ENCODE results near the gene IL10RB.
"Not testable (repeated sequence)": the region's sequence is repeated elsewhere in the genome, so short reads cannot be mapped to it uniquely, and the experiment has no call there.

Gene IL10RB

DNA sequence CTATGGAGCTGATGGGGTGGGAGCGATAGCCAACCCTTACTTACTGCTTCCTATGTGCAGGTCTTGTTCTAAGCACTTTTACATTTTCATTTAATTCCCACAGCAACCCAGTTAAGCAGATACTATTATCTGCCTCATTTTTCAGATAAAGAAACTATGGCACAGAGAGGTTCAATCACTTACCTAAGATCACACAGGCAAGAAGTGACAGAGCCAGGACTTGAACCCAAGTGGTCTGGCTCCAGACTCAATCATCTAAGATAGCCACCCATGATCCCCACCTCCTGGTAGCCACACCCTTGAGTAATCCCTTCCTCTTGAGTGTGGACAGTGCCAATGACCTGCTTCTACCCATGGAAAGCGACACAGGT lies 35.5 kb downstream of the IL10RB start:
- DNase-seq (ENCODE audit: low read depth in 2 of 2): no peak

DNA sequence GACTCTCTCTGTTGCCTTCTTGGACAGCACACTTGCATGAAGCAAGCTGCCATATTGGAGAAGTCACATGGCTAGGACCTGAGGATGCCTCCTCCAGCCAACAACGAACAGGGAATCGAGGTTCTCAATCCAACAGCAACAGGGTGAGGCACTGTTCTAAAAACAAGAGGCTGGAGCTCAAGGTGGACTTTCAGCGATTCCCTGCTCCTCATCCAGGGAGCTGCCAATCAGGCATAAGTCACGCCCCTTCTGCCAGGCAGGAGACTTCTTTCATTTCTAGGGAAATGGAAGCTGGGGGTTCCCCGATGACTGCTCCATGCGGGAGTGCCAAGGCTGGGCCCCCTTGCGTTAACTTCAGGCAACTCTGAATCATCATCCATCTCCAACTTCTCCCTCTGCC lies 35.9 kb downstream of the IL10RB start:
- DNase-seq (ENCODE audit: low read depth in 2 of 2): no peak

DNA sequence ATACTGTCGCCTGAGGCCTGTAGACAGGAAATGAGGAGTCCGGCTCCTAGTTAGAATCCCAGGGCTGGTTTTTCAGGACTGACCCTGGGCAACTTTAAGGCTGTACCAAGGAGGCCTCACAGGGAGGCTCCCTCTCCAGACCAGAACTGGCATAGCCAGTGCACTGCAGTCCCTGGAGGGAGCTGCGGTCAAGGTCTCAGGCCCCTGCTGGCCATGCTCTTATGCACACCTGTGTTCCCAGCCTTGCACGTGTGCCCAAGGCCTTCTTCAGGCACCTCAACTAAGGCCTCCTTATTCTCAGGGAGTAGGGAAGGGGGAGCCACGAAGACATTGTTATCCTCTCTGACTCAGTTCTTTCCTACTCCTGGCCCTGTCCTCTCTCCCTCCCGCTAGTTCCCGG lies 36.6 kb downstream of the IL10RB start:
- no peak for DNase-seq (ENCODE audit: low read depth in 2 of 2)

DNA sequence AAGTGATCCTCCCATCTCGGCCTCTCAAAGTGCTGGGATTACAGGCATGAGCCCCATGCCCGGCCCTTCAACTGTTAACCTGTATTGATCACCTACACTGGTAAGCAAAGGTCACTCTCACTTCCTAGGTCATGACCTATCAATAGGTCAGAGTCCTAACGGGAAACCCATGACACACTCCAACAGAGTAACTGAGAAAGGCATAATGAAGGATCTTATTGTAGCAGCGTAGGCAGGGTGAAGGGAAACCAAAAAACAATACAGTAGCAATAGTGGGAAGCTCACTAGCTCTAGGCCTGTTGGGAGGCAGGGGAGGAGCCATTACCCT lies 39.1 kb downstream of the IL10RB start:
- DNase-seq (ENCODE audit: low read depth in 2 of 2): no peak

DNA sequence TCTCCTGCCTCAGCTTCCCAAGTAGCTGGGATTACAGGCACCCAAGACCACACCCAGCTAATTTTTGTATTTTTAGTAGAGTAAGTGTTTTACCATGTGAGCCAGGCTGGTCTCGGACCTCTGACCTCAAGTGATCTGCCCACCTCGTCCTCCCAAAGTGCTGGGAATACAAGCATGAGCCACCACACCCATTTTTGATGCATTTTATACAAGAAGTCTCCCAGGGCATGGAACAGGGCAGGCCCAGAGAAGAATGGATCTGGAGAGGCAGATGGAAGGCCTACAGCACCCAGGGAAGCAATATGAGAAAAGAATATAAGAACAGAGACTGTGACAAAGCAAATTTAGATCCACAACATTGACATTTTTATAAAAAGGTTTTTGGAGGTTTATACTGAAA lies 39.8 kb downstream of the IL10RB start:
- DNase-seq (ENCODE audit: low read depth in 2 of 2): no peak

DNA sequence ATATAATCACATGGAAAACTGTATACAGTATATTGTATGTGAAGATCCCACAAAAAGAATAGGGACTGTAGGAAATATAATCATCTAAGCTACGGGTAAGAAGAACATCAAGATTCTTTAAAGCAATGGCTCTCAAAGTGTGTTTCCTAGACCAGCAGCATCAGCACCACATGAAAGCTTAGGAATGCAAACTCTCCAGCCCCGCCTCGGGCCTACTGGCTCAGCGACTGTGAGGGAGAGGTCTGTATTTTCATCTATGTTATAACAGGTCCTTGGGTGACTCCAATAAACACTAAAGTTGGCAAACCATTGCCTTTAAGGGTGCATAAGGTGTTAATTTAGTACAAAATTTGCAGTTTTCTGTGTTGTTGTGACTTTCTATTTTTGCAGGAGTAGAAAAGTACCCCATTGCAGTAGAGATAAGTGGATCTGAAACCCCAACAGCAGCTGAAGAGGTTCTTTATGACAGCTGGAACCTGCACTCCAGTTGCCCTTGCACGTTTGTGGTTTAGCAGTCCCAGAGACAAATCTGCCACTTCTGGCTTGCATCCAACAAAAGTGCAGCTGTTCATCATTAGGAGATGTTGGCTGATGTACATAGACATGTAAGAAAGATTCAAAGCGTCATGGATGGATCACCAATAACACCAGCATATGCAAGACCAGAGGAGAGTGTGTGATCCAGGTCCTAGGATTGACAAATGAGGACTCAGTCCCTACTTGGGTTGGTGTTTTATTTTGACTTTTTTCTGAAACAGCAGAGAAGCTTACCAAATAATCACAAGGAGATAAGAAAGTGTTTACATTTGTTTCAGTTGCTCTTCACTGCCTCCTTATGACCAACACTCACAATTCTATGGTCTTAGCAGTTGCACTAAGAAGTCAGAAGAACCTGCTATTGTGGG lies 42.7 kb downstream of the IL10RB start:
- DNase-seq (ENCODE audit: low read depth in 2 of 2): no peak

DNA sequence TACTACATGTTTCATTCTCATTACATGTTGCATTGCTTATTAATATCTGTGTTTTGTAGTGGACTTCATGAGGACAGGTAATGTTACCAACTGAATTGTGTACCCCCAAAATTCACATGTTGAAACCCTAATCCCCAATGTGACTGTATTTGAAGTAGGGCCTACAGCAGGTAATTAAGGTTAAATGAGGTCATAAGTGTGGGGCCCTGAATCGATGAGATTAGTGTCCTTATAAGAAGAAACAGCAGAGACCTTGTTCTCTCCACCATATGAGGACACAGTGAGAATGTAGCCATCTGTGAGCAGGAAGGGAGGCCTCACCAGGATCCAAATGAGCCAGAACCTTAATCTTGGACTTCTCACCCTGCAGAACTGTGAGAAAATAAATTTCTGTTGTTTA lies 43.6 kb downstream of the IL10RB start:
- DNase-seq (ENCODE audit: low read depth in 2 of 2): no peak

DNA sequence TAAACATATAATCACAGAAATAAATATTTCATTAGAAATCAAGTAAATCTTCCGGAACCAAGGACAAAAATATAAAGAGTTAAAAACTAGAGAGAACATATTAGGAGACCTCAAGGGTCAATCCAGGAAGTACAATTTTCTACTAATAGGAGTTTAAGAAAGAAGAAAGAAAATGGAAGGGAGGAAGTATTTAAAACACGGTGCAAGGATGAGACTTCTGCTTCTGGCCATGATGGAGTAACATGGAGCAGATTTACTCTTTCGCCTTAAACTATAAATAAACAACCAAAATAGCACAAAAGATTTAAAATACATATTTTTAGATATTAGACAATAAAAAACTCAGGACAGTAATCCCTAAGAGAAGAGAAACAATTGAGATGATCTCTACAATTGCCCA lies 46.0 kb downstream of the IL10RB start:
- DNase-seq (ENCODE audit: low read depth in 2 of 2): no peak

DNA sequence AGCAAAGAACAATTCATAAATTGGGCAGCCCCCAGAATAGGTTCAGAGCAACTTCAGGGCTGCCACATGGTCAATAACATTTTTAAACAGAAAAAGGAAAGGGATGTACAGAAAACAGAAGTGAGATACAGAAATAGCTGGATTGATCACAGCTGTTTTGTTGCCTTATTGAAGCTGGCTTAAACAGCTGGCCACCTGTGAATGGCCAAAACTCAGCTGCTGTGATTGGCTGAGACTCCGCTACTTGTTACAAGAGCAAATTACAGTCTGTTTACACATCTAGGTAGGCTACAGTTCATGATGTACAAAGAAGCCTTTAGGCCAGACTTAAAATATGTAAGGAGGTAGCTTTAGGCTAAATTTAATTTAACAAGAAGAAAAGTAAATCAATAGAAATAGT lies 47.0 kb downstream of the IL10RB start:
- DNase-seq (ENCODE audit: low read depth in 2 of 2): no peak

DNA sequence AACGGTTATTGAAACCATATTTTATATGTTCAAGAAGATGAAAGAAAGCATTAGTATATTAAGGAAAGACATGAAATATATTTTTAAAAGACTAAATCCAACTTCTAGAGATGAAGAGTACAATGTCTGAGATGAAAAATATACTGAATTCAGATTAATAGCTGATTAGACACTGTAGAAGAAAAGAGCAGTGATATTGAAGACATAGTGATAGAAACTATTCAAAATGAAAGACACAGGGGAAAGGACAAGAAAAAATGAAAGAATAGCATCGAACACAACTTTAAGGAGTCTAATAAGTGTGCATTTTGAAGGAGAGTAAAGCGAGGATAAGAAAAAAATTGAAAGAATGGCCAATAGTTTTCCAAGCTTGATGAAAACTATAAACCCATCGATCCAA lies 47.4 kb downstream of the IL10RB start:
- DNase-seq (ENCODE audit: low read depth in 2 of 2): no peak

DNA sequence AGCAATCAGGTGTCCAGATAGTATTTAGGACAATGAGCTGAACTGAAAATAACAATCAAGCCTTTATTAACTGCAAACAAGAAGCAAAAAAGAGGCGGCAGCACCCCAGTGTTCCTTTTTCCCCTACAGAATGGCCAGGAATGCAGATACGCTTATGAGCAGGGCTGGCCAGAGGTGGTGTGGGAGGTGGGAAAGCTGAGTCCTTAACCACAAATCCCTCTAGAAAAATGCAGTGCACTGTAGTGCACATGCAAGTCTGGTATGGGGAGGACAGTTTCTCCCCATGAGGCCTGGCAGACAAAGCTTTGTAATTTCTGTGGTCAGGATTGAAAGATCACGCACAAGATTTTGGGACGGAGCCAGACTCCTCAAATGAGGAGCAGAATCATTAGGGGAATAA lies 47.9 kb downstream of the IL10RB start:
- DNase-seq (ENCODE audit: low read depth in 2 of 2): no peak

DNA sequence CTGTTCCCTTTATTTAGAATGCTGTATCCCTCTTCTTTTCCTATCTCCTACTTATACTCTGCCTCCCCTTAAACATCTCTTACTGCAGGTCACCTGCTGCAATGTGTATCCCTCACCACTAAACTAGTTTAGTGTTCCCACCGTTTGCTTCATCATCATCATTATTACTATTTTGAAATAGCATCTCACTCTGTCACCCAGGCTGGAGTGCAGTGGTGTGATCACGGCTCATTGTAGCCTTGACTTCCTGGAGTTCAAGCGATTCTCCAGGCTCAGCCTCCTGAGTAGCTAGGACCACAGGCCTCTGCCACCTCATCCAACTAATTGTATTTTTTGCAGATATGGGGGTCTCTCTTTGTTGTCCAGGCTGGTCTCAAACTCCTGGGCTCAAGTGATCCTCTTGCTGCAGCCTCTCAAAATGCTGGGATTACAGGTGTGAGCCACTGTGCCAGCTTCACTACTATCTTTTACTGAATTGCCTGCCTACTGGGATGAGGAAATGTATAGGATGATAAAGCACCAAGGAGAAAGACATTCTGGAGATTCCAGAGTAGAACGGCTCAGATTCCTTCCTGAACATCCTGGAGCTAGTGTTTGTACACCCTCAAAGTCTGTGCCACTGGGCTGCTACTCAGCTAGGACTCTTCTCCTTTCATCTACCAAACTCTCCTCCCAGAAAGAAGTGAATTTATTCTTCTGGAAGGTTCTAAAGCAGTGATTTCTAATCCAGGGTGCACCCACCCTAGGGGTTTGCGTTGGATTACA lies 50.0 kb downstream of the IL10RB start:
- no peak for DNase-seq (ENCODE audit: low read depth in 2 of 2)

DNA sequence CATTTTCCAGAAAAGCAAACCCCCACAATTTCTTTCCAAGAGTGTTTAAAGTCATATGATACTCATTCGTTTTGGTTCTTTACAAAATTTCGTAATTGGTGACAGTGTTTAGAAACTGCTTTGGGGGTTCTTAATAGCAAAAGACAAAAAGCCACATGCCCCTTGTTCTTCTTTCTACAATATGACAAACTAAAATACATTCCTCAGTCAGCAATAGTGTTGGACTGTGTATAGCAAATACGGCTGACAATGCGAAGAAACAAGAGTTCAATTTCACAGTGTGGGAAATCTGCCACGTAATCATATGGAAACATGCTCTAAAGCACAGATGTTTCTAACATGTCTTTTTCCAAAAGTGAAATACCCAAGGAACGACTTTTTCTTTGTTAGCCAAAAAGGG lies 51.0 kb downstream of the IL10RB start:
- DNase-seq (ENCODE audit: low read depth in 2 of 2): no peak

DNA sequence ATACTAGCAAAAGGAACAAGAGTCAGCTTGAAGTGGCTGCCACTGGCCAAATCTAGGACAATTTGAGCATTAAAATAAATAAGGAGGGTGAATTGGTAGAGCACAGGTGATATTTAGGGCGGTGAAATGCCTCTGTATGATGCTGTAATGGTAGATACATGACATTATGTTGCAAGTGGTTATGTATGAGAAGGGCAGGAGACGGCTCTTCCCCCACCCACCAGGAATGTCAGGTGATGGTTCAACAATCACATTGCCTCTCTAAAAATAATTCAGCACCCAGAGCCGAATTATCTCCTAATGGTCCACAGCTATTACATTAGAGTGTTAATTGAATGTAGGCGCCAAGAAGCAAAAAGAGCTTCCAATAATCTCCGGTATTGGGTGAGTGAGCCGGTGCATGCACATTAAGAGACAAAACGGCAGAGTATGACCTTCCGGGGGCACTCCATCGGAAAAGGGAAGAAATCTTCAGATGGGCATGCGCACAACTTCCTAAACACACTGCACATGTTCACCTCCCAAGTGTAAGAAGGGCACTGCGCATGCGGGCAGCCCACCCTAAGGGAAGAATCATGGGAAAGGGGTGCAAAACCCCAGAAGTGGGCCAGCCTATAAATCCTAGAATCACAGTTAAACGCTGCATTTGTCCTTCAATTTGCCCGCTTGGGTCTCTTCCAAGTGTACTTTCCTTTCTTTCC lies 51.8 kb downstream of the IL10RB start:
- no peak for DNase-seq (ENCODE audit: low read depth in 2 of 2)

DNA sequence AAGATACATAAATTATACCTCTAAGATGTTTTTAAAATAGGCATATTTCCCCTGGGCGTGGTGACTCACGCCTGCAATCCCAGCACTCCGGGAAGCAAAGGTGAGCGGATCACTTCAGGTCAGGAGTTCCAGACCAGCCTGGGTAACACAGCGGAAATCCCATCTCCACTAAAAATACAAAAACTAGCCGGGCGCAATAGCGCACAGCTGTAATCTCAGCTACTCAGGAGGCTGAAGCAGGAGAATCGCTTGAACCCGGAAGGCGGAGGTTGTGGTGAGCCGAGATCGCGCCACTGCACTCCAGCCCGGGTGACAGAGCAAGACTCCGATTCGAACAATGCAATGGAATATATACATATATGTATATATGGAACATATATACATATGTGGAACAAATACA lies 54.8 kb downstream of the IL10RB start:
- not testable (repeated sequence) for DNase-seq (ENCODE audit: low read depth in 2 of 2)

DNA sequence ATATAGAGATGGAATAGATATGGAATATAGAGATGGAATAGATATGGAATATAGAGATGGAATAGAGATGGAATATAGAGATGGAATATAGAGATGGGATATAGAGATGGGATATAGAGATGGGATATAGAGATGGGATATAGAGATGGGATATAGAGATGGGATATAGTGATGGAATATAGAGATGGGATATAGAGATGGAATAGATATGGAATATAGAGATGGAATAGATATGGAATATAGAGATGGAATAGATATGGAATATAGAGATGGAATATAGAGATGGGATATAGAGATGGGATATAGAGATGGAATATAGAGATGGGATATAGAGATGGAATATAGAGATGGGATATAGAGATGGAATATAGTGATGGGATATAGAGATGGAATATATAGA lies 57.4 kb downstream of the IL10RB start:
- DNase-seq (ENCODE audit: low read depth in 2 of 2): not testable (repeated sequence)

DNA sequence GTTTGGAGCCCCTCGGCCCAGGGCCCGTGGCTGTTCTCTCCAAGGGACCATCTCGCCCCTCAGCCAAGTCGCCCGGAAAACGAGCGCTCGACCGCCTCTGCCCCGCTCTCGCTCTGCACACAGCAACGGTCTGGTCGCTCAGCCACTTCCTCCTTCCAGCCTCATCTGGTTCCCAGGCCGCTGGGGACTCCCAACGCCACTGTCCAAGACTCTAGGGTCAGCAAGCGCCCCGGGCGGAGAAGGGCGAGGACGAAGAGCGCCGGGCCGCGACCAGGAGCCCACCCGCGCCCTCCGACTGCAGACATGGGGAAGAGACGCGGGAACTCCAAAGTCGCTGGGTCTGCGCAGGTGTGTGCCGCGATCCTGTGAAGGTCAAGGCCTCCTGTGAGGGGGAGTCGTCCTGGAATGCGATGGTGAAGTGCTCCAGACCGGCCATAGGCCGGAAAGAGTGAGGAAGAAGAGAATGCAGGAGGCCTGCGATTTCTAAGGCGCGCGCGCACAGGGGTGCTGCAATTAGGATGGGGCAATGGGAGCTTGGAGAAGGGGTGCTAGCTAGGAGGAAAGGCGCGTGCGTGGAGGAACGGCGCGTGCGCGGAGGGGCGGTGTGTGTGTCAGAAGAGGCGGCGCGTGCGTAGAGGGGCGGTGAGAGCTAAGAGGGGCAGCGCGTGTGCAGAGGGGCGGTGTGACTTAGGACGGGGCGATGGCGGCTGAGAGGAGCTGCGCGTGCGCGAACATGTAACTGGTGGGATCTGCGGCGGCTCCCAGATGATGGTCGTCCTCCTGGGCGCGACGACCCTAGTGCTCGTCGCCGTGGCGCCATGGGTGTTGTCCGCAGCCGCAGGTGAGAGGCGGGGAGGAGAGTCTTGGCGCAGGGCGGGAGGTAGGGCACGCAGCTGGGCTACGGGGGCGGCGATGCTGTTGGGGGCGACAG lies 58.4 kb downstream of the IL10RB start, which contains the start of gene IFNAR1:
Gene IFNAR1 (plus strand): TSS at position 680 of the 931 bp plus-strand sequence. CDS start 86 bp downstream, at position 766.
- peak; percentile 97 to 99 for DNase-seq (ENCODE audit: low read depth in 2 of 2)

DNA sequence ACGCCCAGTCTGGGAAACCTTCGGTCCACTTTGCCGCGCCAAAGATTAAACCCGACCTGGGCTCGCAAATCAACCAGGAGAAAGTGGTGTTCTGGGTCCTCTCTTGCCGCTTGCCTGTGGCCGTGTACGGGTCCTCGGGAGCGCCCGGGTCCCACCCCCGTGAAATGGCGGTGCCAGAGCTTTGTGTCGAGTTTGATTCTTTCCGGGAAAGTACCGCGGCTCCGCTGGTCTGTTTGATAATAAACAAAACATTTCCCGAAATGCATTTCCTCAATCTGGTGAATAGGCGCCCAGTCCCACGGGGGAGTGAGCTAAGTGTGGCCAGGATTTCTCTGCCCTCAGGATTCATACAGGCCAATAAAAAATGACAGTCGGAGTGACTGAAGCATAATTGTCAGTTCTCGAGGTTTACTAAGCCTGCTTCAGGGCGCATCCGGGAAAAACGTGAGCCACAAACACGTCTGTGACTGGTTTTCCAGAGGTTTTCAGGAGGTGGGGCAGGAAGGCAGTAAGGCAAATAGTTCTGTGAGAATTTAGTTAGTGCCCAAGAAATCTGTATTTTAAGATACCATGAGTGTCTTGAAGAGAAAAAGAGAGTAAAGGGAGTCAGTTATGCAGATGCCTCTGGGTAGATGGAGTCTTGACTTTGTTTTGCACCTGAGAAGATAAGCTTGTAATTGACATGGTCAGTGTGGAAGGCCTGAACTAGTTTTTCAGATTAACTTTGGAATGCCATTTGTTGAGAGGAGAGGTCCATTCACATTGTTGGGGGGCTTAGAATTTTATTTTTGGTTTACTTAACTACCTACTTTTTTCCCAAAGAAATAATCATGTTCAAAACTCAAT lies 59.3 kb downstream of the IL10RB start:
- DNase-seq (ENCODE audit: low read depth in 2 of 2): peak; percentile 22 to 56

DNA sequence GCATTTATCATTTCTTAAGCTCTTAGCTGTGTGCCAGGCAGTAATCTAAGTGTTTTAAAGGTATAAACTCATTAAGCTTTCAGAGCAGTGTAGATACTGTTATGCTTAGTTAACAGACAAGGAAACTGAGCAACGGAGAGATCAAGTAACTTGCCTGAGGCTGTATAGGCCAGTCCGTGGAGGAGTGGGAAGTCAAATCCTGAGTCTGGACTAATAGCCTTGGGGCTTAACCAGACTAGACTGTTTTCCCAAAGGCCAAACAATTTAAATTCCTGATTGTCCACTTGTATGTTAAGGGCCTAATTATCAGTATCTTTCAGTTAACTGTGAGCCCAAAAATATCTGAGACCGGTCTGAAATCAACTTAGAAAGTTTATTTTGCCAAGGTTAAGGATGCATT lies 61.2 kb downstream of the IL10RB start:
- DNase-seq (ENCODE audit: low read depth in 2 of 2): no peak

DNA sequence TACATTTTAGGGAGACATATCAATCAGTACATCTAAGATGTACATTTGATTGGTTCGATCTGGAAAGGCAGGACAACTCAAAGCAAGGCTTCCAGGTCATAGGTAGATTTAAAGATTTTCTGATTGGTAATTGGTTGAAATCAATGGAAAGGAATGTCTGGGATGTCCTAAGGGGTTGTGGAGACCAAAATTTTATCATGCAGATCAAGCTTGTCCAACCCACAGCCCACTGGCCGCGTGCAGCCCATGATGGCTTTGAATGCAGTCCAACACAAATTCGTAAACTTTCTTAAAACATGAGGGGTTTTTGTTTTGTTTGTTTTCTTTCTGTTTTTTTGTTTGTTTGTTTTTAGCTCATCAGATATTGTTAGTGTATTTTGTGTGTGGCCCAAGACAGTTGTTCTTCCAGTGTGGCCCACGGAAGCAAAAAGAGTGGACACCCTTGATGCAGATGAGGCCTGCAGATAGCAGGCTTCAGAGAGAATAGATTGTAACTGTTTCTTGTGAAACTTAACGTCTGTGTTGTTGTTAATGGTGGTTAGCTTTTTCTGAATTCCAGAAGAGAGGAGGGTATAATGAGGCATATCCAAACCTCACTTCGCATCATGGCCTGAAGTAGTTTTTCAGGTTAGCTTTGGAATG lies 61.7 kb downstream of the IL10RB start:
- no peak for DNase-seq (ENCODE audit: low read depth in 2 of 2)

Measured in stimulated activated CD8-positive, alpha-beta memory T cell treated with anti-CD3 and anti-CD28 coated beads, Interleukin-2, amount 100 ng/mL, for 1 hour (primary cell).